Mucosa of descending colon (tissue), 3 donors: ENCODE data around the gene WAS. TPM values are rescaled to one million over a fixed set of nuclear protein-coding genes. Genes with fewer than 3 reads are reported as not detected.

ENCODE experiments used
- ATAC-seq: fragments of 200-7000 bp; cut with Tn5 transposase; one replicate; pipeline ENCODE4 v1.9.1; 2020; ENCODE audit warnings: mild to moderate bottlenecking, moderate library complexity
- DNase-seq, 3 donors: peaks; one replicate each; pipeline ENCODE4 v3.0.0-alpha.2; 2020
- H3K36me3 ChIP-seq: fragments of 200-600 bp; one replicate; pipeline ENCODE4 v1.8.0; 2021; ENCODE audit warnings: low read depth, mild to moderate bottlenecking
- H3K4me1 ChIP-seq: fragments of 200-600 bp; one replicate; pipeline ENCODE4 v1.8.0; 2021; ENCODE audit warnings: low read depth, mild to moderate bottlenecking
- H3K4me3 ChIP-seq: fragments of 200-600 bp; one replicate; pipeline ENCODE4 v1.8.0; 2021; ENCODE audit warnings: mild to moderate bottlenecking
- H3K9me3 ChIP-seq: fragments of 200-600 bp; one replicate; pipeline ENCODE4 v1.8.0; 2021; ENCODE audit warnings: mild to moderate bottlenecking
- intact Hi-C, 2 donors: fragments of 100-400 bp; cut with DNase I in 1 of 2; cut with micrococcal nuclease in 1 of 2; formaldehyde crosslinking; loops; one replicate each; pipeline versions ENCODE4 v1.11.0 to v1.11.1; 2022; cut with DNase I, micrococcal nuclease
- total RNA-seq, 3 donors: library from RNA; stranded (reverse); fragmentation: NEBNext Ultra II Directional in 2 of 3; extraction: Animal tissue kit (Norgen Biotek cat#: 25700) in 2 of 3; gene quantifications; one replicate each; pipeline versions ENCODE4 v1.2.1 to v1.2.4, GENCODE V29; 2021 to 2023
- TF ChIP-seq, protein P1 (sequence below): fragments of 200-600 bp; IDR thresholded peaks from one replicate; pipeline ENCODE4 v1.8.0; 2022; ENCODE audit warnings: antibody characterized with exemption, mild to moderate bottlenecking
- donor health status: DM: no; HTN: no; CAD: no; lungs with moderate emphysema.
- donor health status: DM: no; HTN: no; CAD: no.
- donor health status: DM: no; HTN: yes; CAD: no.

WAS gene
- total RNA-seq, 3 donors from 2014 or later: 4.4 to 8.6 (median 5.3) TPM

DNA sequence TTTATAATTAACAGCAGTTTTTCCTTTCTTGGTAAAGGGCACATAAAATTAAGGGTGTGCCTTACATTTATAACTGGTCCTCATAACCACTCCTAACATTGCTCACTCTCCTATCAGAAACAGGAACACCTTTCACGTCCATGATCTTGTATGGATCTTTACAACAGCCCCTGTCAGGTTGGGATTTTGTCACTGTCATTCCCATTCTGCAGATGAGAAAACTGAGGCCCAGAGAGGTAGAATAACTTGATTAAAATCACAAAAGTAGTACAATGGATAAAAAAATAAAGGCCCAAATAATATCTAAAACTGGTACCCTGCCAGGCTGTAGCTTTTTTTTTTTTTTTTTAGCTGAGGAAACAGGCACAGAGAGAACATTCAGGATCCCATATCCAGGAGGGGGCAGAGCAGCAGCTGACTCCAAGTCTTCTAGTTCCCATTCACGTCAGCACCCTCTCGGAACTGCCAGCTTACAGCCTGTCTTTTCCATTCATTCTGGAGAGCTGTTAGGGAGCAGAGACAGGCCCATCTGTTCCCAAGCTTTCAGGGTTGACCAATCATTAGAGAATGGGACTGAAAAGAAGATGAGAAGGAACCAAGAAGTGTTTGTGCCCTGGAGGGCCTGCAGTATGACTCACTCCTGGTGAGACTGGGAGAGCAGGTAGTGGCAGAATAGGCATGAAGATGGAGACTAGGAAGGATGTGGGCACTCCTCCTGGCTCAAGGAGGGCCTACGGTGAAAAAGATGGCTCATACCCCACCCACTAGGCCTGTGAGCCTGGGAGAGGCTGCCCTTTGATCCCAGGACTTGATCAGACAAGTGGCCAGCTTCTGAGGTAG, 20.3 kb downstream of the WAS start:
- ATAC-seq: peak; percentile 68
- Histone ChIP-seq H3K9me3 (no peaks in the 10 kb centered on the region), H3K4me1 (no peaks in the 10 kb centered on the region), H3K36me3 (peaks cover 3% of the 10 kb centered on the region), H3K4me3 (no peak overlapping the region)
- TF ChIP-seq, protein P1, sequence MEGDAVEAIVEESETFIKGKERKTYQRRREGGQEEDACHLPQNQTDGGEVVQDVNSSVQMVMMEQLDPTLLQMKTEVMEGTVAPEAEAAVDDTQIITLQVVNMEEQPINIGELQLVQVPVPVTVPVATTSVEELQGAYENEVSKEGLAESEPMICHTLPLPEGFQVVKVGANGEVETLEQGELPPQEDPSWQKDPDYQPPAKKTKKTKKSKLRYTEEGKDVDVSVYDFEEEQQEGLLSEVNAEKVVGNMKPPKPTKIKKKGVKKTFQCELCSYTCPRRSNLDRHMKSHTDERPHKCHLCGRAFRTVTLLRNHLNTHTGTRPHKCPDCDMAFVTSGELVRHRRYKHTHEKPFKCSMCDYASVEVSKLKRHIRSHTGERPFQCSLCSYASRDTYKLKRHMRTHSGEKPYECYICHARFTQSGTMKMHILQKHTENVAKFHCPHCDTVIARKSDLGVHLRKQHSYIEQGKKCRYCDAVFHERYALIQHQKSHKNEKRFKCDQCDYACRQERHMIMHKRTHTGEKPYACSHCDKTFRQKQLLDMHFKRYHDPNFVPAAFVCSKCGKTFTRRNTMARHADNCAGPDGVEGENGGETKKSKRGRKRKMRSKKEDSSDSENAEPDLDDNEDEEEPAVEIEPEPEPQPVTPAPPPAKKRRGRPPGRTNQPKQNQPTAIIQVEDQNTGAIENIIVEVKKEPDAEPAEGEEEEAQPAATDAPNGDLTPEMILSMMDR: no peak
- peak in 2 of 3 donors; percentile 21 to 34 for DNase-seq
- intact Hi-C loops: no loop called here

DNA sequence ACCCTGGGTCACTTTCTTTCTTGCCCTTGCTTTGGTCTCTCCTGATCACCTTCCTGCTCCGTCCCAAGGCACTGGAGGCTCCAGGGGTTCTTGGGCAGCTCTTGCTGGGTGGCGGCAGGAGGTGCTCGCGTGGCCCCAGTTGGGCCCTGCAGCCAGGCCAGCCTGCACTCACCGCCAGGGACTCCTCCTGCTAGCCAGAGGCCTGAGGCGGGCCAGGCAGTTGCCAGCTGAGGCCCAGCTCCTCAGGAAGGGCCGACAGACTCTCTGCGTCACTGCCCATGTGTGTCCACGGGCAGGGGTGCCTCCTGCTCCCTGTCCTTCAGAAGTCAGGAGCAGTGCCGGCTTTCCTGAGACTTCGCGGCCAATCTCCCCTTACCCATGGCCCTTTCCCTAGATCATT, 22.3 kb downstream of the WAS start:
- Histone ChIP-seq H3K9me3 (no peaks in the 10 kb centered on the region), H3K36me3 (no peaks in the 10 kb centered on the region), H3K4me1 (no peaks in the 10 kb centered on the region), H3K4me3 (no peak overlapping the region)
- TF ChIP-seq, protein P1: no peak
- ATAC-seq (no peak), DNase-seq (no peak)
- intact Hi-C loops: no loop called here

DNA sequence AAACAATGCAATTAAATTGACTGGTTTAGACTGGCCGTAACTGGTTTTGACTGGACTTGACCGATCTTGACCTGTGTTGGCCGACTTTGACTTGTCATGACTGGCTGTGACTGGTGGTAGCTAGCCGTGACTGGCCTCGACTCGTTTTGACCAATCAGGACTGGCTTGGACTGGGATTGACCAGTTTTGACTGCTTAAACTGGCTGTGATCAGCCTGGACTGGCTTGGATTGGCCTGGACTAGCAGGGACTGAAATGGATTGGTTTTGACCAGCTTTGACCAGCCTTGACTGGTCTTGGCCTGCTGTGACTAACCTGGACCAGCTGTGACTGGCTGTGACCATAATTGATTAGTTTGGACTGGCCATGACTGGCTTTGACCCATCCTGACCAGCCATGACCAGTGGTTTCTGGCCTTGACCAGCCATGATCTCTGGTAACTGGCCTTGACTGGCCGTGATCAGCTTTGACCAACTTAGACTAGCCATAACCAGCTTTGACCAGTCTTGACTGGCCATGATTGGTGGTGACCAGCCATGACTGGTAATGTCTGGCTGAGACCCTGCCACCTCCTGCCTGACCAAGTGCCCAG, 26.0 kb downstream of the WAS start:
- TF ChIP-seq, protein P1: no peak
- no peak overlapping the region for H3K4me3 ChIP-seq
- no peaks in the 10 kb centered on the region for H3K9me3 ChIP-seq
- no peaks in the 10 kb centered on the region for H3K4me1 ChIP-seq
- no peaks in the 10 kb centered on the region for H3K36me3 ChIP-seq
- ATAC-seq (no peak), DNase-seq (no peak)
- intact Hi-C loops: no loop called here

DNA sequence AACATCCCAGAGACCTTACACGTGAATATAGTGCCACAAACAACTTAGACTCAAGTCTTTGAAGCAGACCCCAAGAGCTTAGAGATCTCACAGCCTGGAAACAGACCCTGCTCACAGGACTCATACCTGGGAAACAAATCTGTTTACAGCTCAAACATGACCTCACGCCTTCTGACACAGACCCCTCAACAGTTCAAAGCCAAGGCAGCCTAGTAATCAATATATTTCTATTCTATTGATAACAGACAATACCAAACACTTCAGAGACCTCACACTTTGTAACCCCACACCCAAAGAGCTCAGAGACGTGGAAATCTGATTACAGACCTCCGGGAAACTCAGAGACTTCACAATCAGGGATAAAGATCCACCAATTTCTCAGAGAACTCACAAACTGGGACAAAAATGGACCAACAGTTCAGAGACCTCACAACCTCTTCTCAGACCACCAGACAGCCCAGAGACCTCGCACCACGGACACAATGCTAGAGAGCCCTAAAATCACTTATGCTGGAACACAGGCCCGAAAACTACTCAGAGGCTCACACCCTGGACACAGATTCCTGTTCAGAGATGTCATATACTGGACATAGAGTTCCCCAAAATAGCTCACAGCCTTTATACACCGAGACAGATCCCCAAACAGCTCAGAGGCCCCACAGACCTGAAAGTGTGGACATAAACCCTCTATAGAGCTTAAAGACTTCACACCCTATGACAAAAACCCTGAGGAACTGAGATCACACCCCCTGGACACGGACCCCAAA, 27.7 kb downstream of the WAS start:
- DNase-seq: no peak
- H3K4me3 ChIP-seq: no peak overlapping the region
- no peaks in the 10 kb centered on the region for H3K4me1 ChIP-seq
- TF ChIP-seq, protein P1: no peak
- ATAC-seq: no peak
- H3K36me3 ChIP-seq: no peaks in the 10 kb centered on the region
- intact Hi-C loops: no loop called here
- no peaks in the 10 kb centered on the region for H3K9me3 ChIP-seq

DNA sequence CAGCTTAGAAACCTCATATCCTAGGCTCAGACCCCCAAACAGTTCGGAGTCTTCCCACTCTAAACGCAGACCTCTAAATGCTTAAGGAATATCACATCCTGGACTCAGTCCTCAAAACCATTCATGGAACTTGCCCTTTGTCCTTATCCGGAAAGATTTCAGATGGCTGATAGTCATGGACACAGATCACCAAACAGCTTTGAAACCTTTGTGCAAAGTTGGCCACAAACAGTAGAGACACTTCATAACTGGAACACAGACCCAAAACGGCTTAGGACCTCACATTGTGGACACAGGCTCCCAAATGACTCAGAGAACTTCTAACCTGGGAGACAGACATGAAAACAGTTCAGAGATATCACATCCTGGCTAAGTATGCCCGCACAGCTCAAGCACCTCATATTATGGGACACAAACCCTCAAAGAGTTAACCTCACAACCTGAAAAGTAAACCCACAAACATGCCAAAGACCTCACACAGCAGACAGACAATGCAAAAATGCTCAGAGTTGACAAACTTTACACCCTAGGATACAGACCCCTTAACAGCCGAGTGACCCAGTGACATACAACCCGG, 28.4 kb downstream of the WAS start:
- TF ChIP-seq, protein P1: no peak
- intact Hi-C loops: no loop called here
- no peak for DNase-seq
- ATAC-seq: no peak
- no peaks in the 10 kb centered on the region for H3K4me1 ChIP-seq
- no peaks in the 10 kb centered on the region for H3K36me3 ChIP-seq
- H3K9me3 ChIP-seq: no peaks in the 10 kb centered on the region
- no peak overlapping the region for H3K4me3 ChIP-seq
